Heart right ventricle (tissue), 16 donors: ENCODE measurements around the gene LECT2. TPM values are rescaled to one million over a fixed set of nuclear protein-coding genes. Genes with fewer than 3 reads are reported as not detected.

Experiments used
- ATAC-seq, 8 donors: fragments of 200-7000 bp; cut with Tn5 transposase; one replicate each; pipeline ENCODE4 v1.9.1; 2020; ENCODE audit warnings: mild to moderate bottlenecking in 8 of 8, moderate library complexity in 8 of 8, moderate number of reproducible peaks in 1 of 8
- DNase-seq, 2 donors: peaks; one replicate each; pipeline ENCODE4 v3.0.0-alpha.2; 2020
- H3K27ac ChIP-seq, 10 donors: fragments of 200-600 bp; sonication (generic) in 2 of 10; one replicate each; pipeline versions ENCODE4 v1.5.0 to v1.8.0; 2020 to 2022; ENCODE audit warnings: mild to moderate bottlenecking in 3 of 10
- H3K27me3 ChIP-seq, 7 donors: fragments of 200-600 bp; one replicate each; pipeline ENCODE4 v1.8.0; 2021 to 2022; ENCODE audit warnings: mild to moderate bottlenecking in 2 of 7
- H3K36me3 ChIP-seq, 9 donors: fragments of 200-600 bp; sonication (generic) in 1 of 9; one replicate each; pipeline versions ENCODE4 v1.5.0 to v1.8.0; 2020 to 2022; ENCODE audit warnings: mild to moderate bottlenecking in 2 of 9
- H3K4me1 ChIP-seq, 9 donors: fragments of 200-600 bp; sonication (generic) in 1 of 9; one replicate each; pipeline versions ENCODE4 v1.5.0 to v1.8.0; 2020 to 2022; ENCODE audit warnings: mild to moderate bottlenecking in 4 of 9
- H3K4me3 ChIP-seq, 10 donors: fragments of 200-600 bp; sonication (generic) in 2 of 10; one replicate each; pipeline versions ENCODE4 v1.5.0 to v1.8.0; 2020 to 2022; ENCODE audit warnings: mild to moderate bottlenecking in 7 of 10, moderate library complexity in 2 of 10
- H3K9me3 ChIP-seq, 11 donors: fragments of 200-600 bp in 10 of 11; sonication (generic) in 2 of 11; one replicate each; pipeline versions ENCODE4 v1.5.0 to v1.8.0; 2013 to 2022; ENCODE audit warnings: mild to moderate bottlenecking in 2 of 11, control low read depth in 1 of 11, moderate library complexity in 1 of 11
- WGBS, 2 donors: extraction: QIAGEN DNeasy Blood & Tissue Kit; methylation state at CpG; one replicate each; pipeline ENCODE4 v1.1.7; 2013; ENCODE audit warnings: inconsistent platforms in 1 of 2; 5-methylcytosine and 5-hydroxymethylcytosine counted together
- intact Hi-C, 10 donors: fragments of 100-400 bp; cut with DNase I; formaldehyde crosslinking; loops; one replicate each; pipeline versions ENCODE4 v1.11.1 to v1.14.2; 2022
- polyA plus RNA-seq, 2 donors: library from polyadenylated mRNA; stranded (reverse); fragments of 200-250 nt; gene quantifications; one replicate each; pipeline ENCODE4 v1.2.3, GENCODE V29; 2013
- total RNA-seq, 10 donors: library from RNA; stranded (reverse); fragmentation: NEBNext Ultra II Directional in 3 of 10; extraction: Animal tissue kit (Norgen Biotek cat#: 25700) in 3 of 10; gene quantifications; one replicate each; pipeline versions ENCODE4 v1.2.1 to v1.2.4, GENCODE V29; 2021 to 2023
- TF ChIP-seq, protein P1 (sequence below), 9 donors: fragments of 200-600 bp; sonication (generic) in 2 of 9; IDR thresholded peaks; one replicate each; pipeline versions ENCODE4 v1.5.0 to v1.8.0; 2021 to 2022; ENCODE audit warnings: antibody characterized with exemption in 9 of 9, mild to moderate bottlenecking in 5 of 9, moderate library complexity in 1 of 9
- donor health status: Arrhythmogenic right ventricular cardiomyopathy.
- donor health status: ischemic (EF 13 %, LVEDD 7.1; RV severe dilation, severe dysfunction).
- donor health status: healthy with polysubstance abuse.
- donor health status: DM: no; HTN: yes; CAD: no.
- donor health status: DM: no; HTN: no; CAD: no.
- donor health status: ischemic (EF 25% LVEDD 6.9; RV normal size, moderate dysfunction).
- donor health status: ischemic (EF 25% LVEDD 5.7; RV mildly dilated, moderate dysfunction).
- donor health status: healthy.
- donor health status: DM: yes; HTN: yes; CAD: no.
- donor health status: Ischemic cardiomyopathy.
- donor health status: ischemic (EF 35%, LVEDD 5.7; RV mildly dilated, moderate dysfunction).
- donor health status: nonischemic (EF 11% LVEDD 7.7; RV severe dilation, severe dysfunction).
- donor health status: DM: yes; HTN: yes; CAD: no.
- donor health status: PGD.
- donor health status: ischemic (EF 29% LVEDD 5.4; RV normal size, mild dysfunction).
- donor health status: nonischemic (EF 23%, LVEDD 6.1; RV moderate dilation, normal function).

The LECT2 gene
- total and polyA plus RNA-seq, 12 donors: not detected

DNA sequence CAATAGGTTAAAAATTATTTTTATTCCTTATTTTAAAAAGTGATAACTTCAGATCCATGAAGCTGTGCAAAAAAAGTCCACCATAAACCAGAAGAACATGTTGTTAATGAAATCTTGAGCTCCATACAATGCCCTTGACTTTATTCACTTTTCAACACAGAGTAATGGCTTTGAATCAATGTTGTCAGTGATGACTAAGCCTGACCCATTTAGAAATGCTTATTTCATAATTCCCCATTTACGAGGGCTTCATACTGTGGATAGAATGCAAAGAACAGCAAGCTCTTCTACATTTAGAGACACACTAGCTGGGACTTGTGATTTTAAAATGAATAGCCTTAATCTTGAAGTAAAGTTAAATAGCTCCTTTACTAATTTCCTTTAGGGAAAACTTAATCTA, 33.4 kb downstream of the LECT2 start:
- DNase-seq (no peak), ATAC-seq (peak in 1 of 8 donors; percentile 47)
- Histone ChIP-seq H3K4me3 (no peak overlapping the region), H3K36me3 (no peaks in the 10 kb centered on the region), H3K27me3 (peaks cover 0 to 81% (median 38%) of the 10 kb centered on the region in 7 donors), H3K27ac (no peak overlapping the region), H3K9me3 (no peaks in the 10 kb centered on the region), H3K4me1 (no peaks in the 10 kb centered on the region)
- intact Hi-C loops: no loop called here
- TF ChIP-seq, protein P1, sequence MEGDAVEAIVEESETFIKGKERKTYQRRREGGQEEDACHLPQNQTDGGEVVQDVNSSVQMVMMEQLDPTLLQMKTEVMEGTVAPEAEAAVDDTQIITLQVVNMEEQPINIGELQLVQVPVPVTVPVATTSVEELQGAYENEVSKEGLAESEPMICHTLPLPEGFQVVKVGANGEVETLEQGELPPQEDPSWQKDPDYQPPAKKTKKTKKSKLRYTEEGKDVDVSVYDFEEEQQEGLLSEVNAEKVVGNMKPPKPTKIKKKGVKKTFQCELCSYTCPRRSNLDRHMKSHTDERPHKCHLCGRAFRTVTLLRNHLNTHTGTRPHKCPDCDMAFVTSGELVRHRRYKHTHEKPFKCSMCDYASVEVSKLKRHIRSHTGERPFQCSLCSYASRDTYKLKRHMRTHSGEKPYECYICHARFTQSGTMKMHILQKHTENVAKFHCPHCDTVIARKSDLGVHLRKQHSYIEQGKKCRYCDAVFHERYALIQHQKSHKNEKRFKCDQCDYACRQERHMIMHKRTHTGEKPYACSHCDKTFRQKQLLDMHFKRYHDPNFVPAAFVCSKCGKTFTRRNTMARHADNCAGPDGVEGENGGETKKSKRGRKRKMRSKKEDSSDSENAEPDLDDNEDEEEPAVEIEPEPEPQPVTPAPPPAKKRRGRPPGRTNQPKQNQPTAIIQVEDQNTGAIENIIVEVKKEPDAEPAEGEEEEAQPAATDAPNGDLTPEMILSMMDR (IDR thresholded peaks at IDR 0.05): no peak
- WGBS, 2 donors: 62 to 68% methylated on average over 1 of the region's 1 CpG

DNA sequence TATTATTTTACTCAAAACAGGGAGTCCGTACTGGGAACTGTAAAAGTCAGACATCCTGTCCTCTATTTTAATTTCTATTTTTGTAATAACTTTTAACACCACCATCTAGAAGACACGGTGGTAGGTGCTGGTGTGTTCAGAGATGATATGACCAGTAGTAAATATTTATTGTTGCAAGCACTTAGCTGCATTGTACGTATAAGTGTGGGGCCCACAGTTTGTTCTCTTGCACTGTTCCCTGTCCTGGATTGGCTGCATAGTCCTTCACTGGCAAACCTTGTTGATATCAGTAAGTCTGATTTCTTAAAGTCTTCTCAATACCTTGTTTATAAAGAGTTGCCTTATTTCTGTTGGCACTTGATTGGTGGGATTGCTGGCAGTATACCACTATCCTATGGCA, 34.6 kb downstream of the LECT2 start:
- TF ChIP-seq, protein P1 (IDR thresholded peaks at IDR 0.05): no peak
- ATAC-seq: no peak
- no peak overlapping the region for H3K4me3 ChIP-seq
- H3K9me3 ChIP-seq: no peaks in the 10 kb centered on the region
- H3K36me3 ChIP-seq: no peaks in the 10 kb centered on the region
- no peak overlapping the region for H3K27ac ChIP-seq
- H3K4me1 ChIP-seq: no peaks in the 10 kb centered on the region
- H3K27me3 ChIP-seq: peaks cover 0 to 78% (median 29%) of the 10 kb centered on the region in 7 donors
- intact Hi-C loops: no loop called here
- WGBS, 2 donors: 65 to 75% methylated on average over 3 of the region's 3 CpGs
- DNase-seq: no peak

DNA sequence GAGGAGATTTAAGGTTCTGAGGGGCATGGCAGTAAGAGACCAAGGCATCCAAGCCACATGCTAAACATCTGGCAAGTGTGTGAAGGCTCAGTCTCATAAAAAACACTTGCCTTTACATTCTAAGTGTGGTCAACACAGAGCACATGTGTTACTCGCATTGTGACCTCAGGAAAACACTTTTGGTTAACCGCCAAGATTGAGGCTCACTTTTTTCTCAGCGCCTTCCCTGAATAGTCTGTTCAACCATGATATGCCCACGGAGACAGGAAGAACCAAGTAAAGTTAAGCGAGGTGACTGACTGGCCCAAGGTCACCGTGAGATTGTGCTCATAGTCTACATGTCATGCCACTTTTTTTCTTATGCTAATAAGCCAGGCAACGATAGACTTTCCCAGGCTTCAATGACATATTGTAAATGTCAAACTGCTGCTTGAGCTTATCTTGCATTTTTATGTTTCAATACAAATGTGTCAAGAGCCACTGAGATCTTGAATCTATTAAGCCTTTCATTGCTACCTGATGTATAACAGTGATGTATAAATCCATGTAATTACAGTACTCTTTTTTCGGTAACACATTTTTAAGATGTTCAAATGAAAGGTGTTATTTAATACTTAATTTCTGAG, 38.0 kb downstream of the LECT2 start:
- WGBS, 2 donors: 50 to 58% methylated on average over 8 of the region's 8 CpGs
- no peak for ATAC-seq
- no peaks in the 10 kb centered on the region for H3K36me3 ChIP-seq
- H3K9me3 ChIP-seq: no peaks in the 10 kb centered on the region
- TF ChIP-seq, protein P1 (IDR thresholded peaks at IDR 0.05): no peak
- H3K4me1 ChIP-seq: no peaks in the 10 kb centered on the region
- intact Hi-C loops: no loop called here
- peaks cover 0 to 78% (median 27%) of the 10 kb centered on the region in 7 donors for H3K27me3 ChIP-seq
- no peak overlapping the region for H3K27ac ChIP-seq
- no peak for DNase-seq
- H3K4me3 ChIP-seq: no peak overlapping the region

DNA sequence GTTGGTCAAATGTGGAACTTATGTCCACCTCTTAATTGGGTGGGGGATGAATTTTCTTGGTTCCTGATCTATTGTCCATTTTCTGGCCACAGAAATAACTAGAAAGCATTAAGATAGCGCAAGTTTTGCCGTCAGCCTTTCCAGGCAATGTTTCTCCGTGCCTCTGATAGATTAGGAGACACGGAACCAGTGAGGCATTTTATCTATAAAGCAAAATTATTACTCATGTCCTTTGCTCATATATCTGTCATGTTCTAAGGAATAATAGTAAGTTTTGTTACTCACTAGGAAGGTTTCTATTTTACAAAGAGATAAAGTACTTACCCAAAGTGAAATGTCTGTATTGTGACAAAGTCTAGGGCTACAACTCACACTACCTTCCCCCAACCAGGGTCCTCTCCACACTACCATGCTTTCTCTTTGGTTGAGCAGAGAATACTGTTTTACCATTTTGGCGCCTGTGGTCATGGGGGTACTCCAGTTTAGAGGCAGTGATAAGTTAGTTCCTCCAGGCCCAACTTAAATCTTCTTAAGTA, 39.2 kb downstream of the LECT2 start:
- no peak for ATAC-seq
- no peaks in the 10 kb centered on the region for H3K4me1 ChIP-seq
- DNase-seq: no peak
- H3K27me3 ChIP-seq: peaks cover 0 to 75% (median 37%) of the 10 kb centered on the region in 7 donors
- no peak overlapping the region for H3K27ac ChIP-seq
- H3K9me3 ChIP-seq: no peaks in the 10 kb centered on the region
- whole genome bisulfite sequencing, 2 donors: 90 to 91% methylated on average over 5 of the region's 5 CpGs
- H3K36me3 ChIP-seq: no peaks in the 10 kb centered on the region
- TF ChIP-seq, protein P1 (IDR thresholded peaks at IDR 0.05): no peak
- intact Hi-C loops: no loop called here
- no peak overlapping the region for H3K4me3 ChIP-seq
